ENCODE data around the gene CC2D1A. TPM values are rescaled to one million over a fixed set of nuclear protein-coding genes. Genes with fewer than 3 reads are reported as not detected.
"Not testable (repeated sequence)": the region's sequence is repeated elsewhere in the genome, so short reads cannot be mapped to it uniquely, and the experiment has no call there.

Gene CC2D1A
- total RNA-seq, 5 donors from 2014 or later (not counting 1 experiment from before 2014, with no cell fraction given), result 25.9 to 41.3 (median 37.4) TPM

DNA sequence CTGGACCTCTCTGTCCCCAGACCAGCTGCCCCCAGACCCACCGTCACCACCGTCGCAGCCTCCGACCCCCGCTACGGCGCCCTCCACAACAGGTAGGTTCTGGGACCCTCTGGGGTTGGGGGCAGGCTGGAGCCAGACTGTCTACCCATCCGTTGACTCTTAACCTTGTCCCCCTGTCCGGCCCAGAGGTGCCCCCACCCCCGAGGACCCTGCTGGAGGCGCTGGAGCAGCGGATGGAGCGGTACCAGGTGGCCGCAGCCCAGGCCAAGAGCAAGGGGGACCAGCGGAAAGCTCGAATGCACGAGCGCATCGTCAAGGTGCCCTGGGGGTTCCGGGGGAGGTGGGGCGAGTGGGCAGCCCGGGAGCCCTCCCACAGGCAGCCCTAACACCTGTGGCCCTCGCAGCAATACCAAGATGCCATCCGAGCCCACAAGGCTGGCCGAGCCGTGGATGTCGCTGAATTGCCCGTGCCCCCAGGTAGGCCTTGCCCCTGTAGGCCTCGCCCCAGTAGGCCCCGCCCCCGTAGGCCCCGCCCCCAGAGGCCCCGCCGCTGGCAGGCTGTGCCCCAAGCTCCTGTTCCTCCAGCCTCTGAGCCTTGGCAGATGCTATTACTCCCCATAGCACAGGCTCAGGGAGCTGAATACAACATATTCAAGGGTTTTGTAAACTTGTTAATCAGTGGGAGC is 12.9 kb downstream of the CC2D1A start:
- H3K27me3 Mint-ChIP-seq, result no peaks in the 10 kb centered on the region
- H3K36me3 Mint-ChIP-seq, result peaks cover 52% of the 10 kb centered on the region
- ChIA-PET CTCF (interaction anchor here (0.6 kb wide), 3 partner anchors 32 to 352 kb away, joined by 3 to 4 read pairs (median 3); no protein-coding TSS in a partner anchor), POLR2A (interaction anchor here in 1 of 2 donors (0.6 kb wide), 1 partner anchor 74 kb away, joined by 3 read pairs; no protein-coding TSS in a partner anchor)
- no peaks in the 10 kb centered on the region for H3K9me3 ChIP-seq
- H3K4me3 ChIP-seq (ENCODE audit: control insufficient read depth in 1 of 2, extremely low read depth in 1 of 2, low read length in 1 of 2), result no peak overlapping the region
- H3K27ac Mint-ChIP-seq, result no peak overlapping the region
- no peak overlapping the region for H3K4me3 Mint-ChIP-seq
- H3K27me3 ChIP-seq (replicated peaks in 1 of 2; ENCODE audit: control insufficient read depth in 2 of 2, extremely low read depth in 1 of 2, insufficient read depth in 2 of 2, low read length in 1 of 2), result no peaks in the 10 kb centered on the region
- H3K27ac ChIP-seq (ENCODE audit: low read length), result no peak overlapping the region
- H3K4me1 Mint-ChIP-seq, result no peaks in the 10 kb centered on the region
- H3K9me3 Mint-ChIP-seq, result peaks cover 0 to 3% (median 3%) of the 10 kb centered on the region in 3 donors
- DNase-seq, result no peak
- ATAC-seq (replicated peaks in 1 of 4), result no peak
- H3K4me1 ChIP-seq (ENCODE audit: control insufficient read depth in 1 of 2, extremely low read depth in 1 of 2, insufficient read depth in 2 of 2, low read length in 2 of 2), result no peaks in the 10 kb centered on the region
- WGBS (ENCODE audit: insufficient coverage), result 97% methylated on average over 20 of the region's 34 CpGs
- H3K36me3 ChIP-seq (ENCODE audit: control insufficient read depth in 2 of 2, extremely low read depth in 1 of 2, insufficient read depth in 1 of 2, low read length in 1 of 2), result peaks cover 6 to 45% of the 10 kb centered on the region in 2 donors

DNA sequence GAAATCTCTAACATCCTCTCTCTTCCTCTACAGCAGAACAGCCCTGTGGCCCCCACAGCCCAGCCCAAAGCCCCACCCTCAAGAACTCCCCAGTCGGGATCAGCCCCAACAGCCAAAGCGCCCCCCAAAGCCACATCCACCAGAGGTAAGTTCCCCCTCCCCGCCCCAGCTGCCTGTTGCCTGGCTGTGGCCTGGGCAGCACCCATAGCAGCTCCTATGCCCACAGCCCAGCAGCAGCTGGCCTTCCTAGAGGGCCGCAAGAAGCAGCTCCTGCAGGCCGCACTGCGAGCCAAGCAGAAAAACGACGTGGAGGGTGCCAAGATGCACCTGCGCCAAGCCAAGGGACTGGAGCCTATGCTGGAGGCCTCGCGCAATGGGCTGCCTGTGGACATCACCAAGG is 14.5 kb downstream of the CC2D1A start:
- H3K27me3 ChIP-seq (replicated peaks in 1 of 2; ENCODE audit: control insufficient read depth in 2 of 2, extremely low read depth in 1 of 2, insufficient read depth in 2 of 2, low read length in 1 of 2), result no peaks in the 10 kb centered on the region
- H3K4me1 ChIP-seq (ENCODE audit: control insufficient read depth in 1 of 2, extremely low read depth in 1 of 2, insufficient read depth in 2 of 2, low read length in 2 of 2), result no peaks in the 10 kb centered on the region
- Mint-ChIP-seq H3K36me3 (peaks cover 53% of the 10 kb centered on the region), H3K27me3 (no peaks in the 10 kb centered on the region), H3K4me3 (no peak overlapping the region), H3K9me3 (peaks cover 0 to 3% (median 3%) of the 10 kb centered on the region in 3 donors), H3K27ac (no peak overlapping the region), H3K4me1 (no peaks in the 10 kb centered on the region)
- DNase-seq, result no peak
- no peaks in the 10 kb centered on the region for H3K9me3 ChIP-seq
- peaks cover 6 to 39% of the 10 kb centered on the region in 2 donors for H3K36me3 ChIP-seq (ENCODE audit: control insufficient read depth in 2 of 2, extremely low read depth in 1 of 2, insufficient read depth in 1 of 2, low read length in 1 of 2)
- H3K27ac ChIP-seq (ENCODE audit: low read length), result no peak overlapping the region
- POLR2A ChIA-PET, result no interaction called here
- no peak for ATAC-seq (replicated peaks in 1 of 4)
- CTCF ChIA-PET, result interaction anchor here in 1 of 2 donors (0.6 to 0.7 kb wide), 2 partner anchors 59 to 128 kb away, joined by 4 to 5 read pairs; no protein-coding TSS in a partner anchor
- 99% methylated on average over 11 of the region's 11 CpGs for WGBS (ENCODE audit: insufficient coverage)
- H3K4me3 ChIP-seq (ENCODE audit: control insufficient read depth in 1 of 2, extremely low read depth in 1 of 2, low read length in 1 of 2), result no peak overlapping the region

DNA sequence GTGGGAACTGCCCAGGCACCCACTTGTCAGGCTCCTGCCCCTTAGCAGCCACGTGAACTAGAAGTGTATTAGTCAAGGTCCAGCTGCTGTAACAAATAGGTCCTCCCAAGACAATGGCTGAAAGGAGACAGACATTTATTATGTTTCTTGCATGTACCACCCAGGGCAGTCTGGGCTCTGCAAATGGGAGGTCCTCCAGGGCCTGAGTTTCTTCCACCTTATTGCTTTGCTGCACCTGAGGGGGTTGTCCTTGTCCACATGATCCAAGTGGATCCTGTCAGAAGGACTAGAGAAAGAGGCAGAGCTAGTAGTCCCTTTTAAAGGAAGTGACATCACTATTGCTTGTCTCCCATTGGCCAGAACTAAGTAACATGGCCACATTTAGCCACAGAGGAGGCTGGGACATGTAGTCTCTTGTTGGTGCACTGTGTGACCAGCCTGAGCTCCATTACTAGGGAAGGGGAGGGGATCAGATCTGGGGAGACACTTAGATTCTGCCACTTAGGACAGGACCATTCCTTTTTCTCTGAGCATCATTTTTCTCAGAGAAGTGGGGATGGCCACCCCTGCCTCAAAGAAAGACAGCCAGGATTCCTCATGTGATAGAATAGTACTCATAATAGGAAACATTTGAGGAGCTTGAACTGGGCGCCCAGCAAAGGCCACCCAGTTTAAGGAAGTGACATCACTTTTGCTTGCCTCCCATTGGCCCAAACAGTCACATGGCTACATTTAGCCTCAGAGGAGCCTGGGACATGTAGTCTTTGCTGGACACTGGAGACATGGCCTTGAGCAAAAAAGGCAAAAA is 15.1 kb downstream of the CC2D1A start:
- no peaks in the 10 kb centered on the region for H3K27me3 Mint-ChIP-seq
- Histone ChIP-seq H3K9me3 (no peaks in the 10 kb centered on the region), H3K4me1 (ENCODE audit: control insufficient read depth in 1 of 2, extremely low read depth in 1 of 2, insufficient read depth in 2 of 2, low read length in 2 of 2) (no peaks in the 10 kb centered on the region), H3K27ac (ENCODE audit: low read length) (peak overlapping the region; percentile 38), H3K27me3 (replicated peaks in 1 of 2; ENCODE audit: control insufficient read depth in 2 of 2, extremely low read depth in 1 of 2, insufficient read depth in 2 of 2, low read length in 1 of 2) (no peaks in the 10 kb centered on the region), H3K36me3 (ENCODE audit: control insufficient read depth in 2 of 2, extremely low read depth in 1 of 2, insufficient read depth in 1 of 2, low read length in 1 of 2) (peaks cover 6 to 33% of the 10 kb centered on the region in 2 donors), H3K4me3 (ENCODE audit: control insufficient read depth in 1 of 2, extremely low read depth in 1 of 2, low read length in 1 of 2) (no peak overlapping the region)
- POLR2A ChIA-PET, result interaction anchor here in 1 of 2 donors (0.6 kb wide), 1 partner anchor 65 kb away, joined by 4 read pairs; no protein-coding TSS in a partner anchor
- H3K9me3 Mint-ChIP-seq, result peaks cover 0 to 3% (median 3%) of the 10 kb centered on the region in 3 donors
- H3K4me3 Mint-ChIP-seq, result no peak overlapping the region
- 85% methylated on average over 2 of the region's 2 CpGs for WGBS (ENCODE audit: insufficient coverage)
- H3K36me3 Mint-ChIP-seq, result peaks cover 50% of the 10 kb centered on the region
- CTCF ChIA-PET, result interaction anchor here in 1 of 2 donors (0.6 to 0.7 kb wide), 2 partner anchors 59 to 127 kb away, joined by 4 to 5 read pairs; no protein-coding TSS in a partner anchor
- H3K27ac Mint-ChIP-seq, result no peak overlapping the region
- peak; percentile 60 to 85 (median 67) for ATAC-seq (replicated peaks in 1 of 4)
- peaks cover 0 to 2% (median 0%) of the 10 kb centered on the region in 3 donors for H3K4me1 Mint-ChIP-seq
- DNase-seq, result peak in 24 of 35 experiments; percentile 5 to 57 (median 22)

GRCh38 chr19:13922118-13922517 is 16.1 kb downstream of the CC2D1A start:
- H3K9me3 Mint-ChIP-seq; H3K27ac ChIP-seq (ENCODE audit: low read length); ATAC-seq (replicated peaks in 1 of 4); H3K4me1 ChIP-seq (ENCODE audit: control insufficient read depth in 1 of 2, extremely low read depth in 1 of 2, insufficient read depth in 2 of 2, low read length in 2 of 2); H3K4me3 Mint-ChIP-seq; H3K9me3 ChIP-seq; H3K27ac Mint-ChIP-seq; H3K27me3 Mint-ChIP-seq; H3K4me3 ChIP-seq (ENCODE audit: control insufficient read depth in 1 of 2, extremely low read depth in 1 of 2, low read length in 1 of 2); H3K27me3 ChIP-seq (replicated peaks in 1 of 2; ENCODE audit: control insufficient read depth in 2 of 2, extremely low read depth in 1 of 2, insufficient read depth in 2 of 2, low read length in 1 of 2); DNase-seq; POLR2A ChIA-PET; CTCF ChIA-PET: not testable (repeated sequence)
- Mint-ChIP-seq H3K36me3 (peaks cover 51% of the 10 kb centered on the region), H3K4me1 (peaks cover 3 to 12% (median 5%) of the 10 kb centered on the region in 3 donors)
- H3K36me3 ChIP-seq (ENCODE audit: control insufficient read depth in 2 of 2, extremely low read depth in 1 of 2, insufficient read depth in 1 of 2, low read length in 1 of 2), result peaks cover 6 to 41% of the 10 kb centered on the region in 2 donors
- WGBS (ENCODE audit: insufficient coverage), result 90% methylated on average over 3 of the region's 6 CpGs

GRCh38 chr19:13923194-13923987 is 17.4 kb downstream of the CC2D1A start:
- H3K27me3 Mint-ChIP-seq, result no peaks in the 10 kb centered on the region
- H3K4me1 Mint-ChIP-seq, result peaks cover 3 to 14% (median 5%) of the 10 kb centered on the region in 3 donors
- peaks cover 0 to 3% (median 3%) of the 10 kb centered on the region in 3 donors for H3K9me3 Mint-ChIP-seq
- no peak overlapping the region for H3K27ac Mint-ChIP-seq
- H3K27ac ChIP-seq (ENCODE audit: low read length), result no peak overlapping the region
- WGBS (ENCODE audit: insufficient coverage), result 98% methylated on average over 26 of the region's 28 CpGs
- H3K27me3 ChIP-seq (replicated peaks in 1 of 2; ENCODE audit: control insufficient read depth in 2 of 2, extremely low read depth in 1 of 2, insufficient read depth in 2 of 2, low read length in 1 of 2), result no peaks in the 10 kb centered on the region
- CTCF ChIA-PET, result no interaction called here
- H3K4me3 Mint-ChIP-seq, result no peak overlapping the region
- H3K9me3 ChIP-seq, result no peaks in the 10 kb centered on the region
- H3K36me3 ChIP-seq (ENCODE audit: control insufficient read depth in 2 of 2, extremely low read depth in 1 of 2, insufficient read depth in 1 of 2, low read length in 1 of 2), result peaks cover 6 to 46% of the 10 kb centered on the region in 2 donors
- ATAC-seq (replicated peaks in 1 of 4) (no peak), DNase-seq (no peak)
- peaks cover 0 to 5% of the 10 kb centered on the region in 2 experiments for H3K4me1 ChIP-seq (ENCODE audit: control insufficient read depth in 1 of 2, extremely low read depth in 1 of 2, insufficient read depth in 2 of 2, low read length in 2 of 2)
- H3K36me3 Mint-ChIP-seq, result peaks cover 54% of the 10 kb centered on the region
- POLR2A ChIA-PET, result no interaction called here
- H3K4me3 ChIP-seq (ENCODE audit: control insufficient read depth in 1 of 2, extremely low read depth in 1 of 2, low read length in 1 of 2), result no peak overlapping the region

All from T-cell (primary cell).